Measurements from ENCODE around the gene ZNF76. TPM values are rescaled to one million over a fixed set of nuclear protein-coding genes. Genes with fewer than 3 reads are reported as not detected.
A peak's percentile ranks its signal among the peaks of the same experiment; 100 is the strongest.

The ZNF76 gene
- total and polyA plus RNA-seq, 2 donors (not counting 1 experiment from before 2014, with no cell fraction given): 96.9 to 145 TPM

DNA sequence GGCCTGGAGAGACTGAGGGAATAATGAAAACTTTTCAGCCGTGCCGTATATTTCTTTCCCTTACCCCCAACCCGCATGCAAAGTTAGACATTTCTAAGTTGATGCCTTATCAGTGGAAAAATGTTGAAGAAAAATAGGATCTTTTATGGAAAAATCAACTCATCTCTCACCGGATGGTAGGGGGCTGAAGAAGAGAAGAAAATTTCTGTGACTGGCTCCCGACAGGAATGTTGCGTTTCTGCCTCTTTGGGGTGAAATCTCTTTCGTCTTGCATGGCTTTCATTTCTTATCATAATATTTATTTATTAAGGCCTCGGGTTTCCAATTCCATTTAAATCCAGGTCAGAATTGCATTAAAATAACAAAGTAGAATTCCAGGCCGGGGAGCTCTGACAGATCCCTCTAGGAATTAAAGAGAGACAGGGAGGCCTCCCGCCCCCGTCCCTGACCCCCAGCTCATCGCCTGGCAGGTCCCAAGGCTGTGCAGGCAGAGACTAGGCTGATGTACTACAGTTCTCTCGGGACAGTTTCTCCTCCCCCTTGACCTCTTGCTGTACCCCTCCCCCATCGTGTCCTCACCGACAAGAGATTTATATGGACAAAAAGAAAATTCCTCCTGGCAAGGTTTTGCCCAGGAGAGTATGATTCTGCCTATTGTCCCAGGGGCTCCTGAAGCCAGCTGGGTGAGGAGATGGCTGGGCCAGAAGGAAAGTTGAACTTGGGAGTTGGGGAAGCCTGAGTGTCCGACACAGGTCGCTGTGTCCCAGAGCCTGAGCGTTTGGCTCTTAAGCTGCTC lies 44.5 kb upstream of the ZNF76 start:
- Histone ChIP-seq H4K20me1 (ENCODE audit: control insufficient read depth, insufficient read depth, low read length, poor library complexity, severe bottlenecking) (no peaks in the 10 kb centered on the region), H3K4me3 (ENCODE audit: control extremely low read depth in 1 of 5, extremely low read depth in 1 of 5, insufficient read depth in 1 of 5, low read depth in 2 of 5, low read length in 4 of 5) (no peak overlapping the region), H3K36me3 (replicated peaks in 1 of 2; ENCODE audit: control extremely low read depth in 1 of 2, control insufficient read depth in 1 of 2, extremely low read depth in 1 of 2, insufficient read depth in 2 of 2, low read length in 1 of 2) (no peaks in the 10 kb centered on the region), H3K27ac (ENCODE audit: low read length in 2 of 2) (no peak overlapping the region), H3K9me3 (ENCODE audit: control extremely low read depth in 1 of 3, control insufficient read depth in 2 of 3, insufficient read depth in 1 of 3, low read length in 2 of 3) (peaks cover 0 to 3% (median 0%) of the 10 kb centered on the region in 3 donors), H3K9ac (ENCODE audit: low read length) (no peak overlapping the region), H2AFZ (ENCODE audit: insufficient read depth, low read depth, low read length, poor library complexity, severe bottlenecking) (no peak overlapping the region), H3K4me1 (ENCODE audit: control insufficient read depth in 2 of 2, insufficient read depth in 2 of 2, low read length in 2 of 2) (peaks cover 10 to 15% of the 10 kb centered on the region in 2 donors), H3K4me2 (replicated peaks; ENCODE audit: low read depth, low read length, poor library complexity, severe bottlenecking) (peak overlapping the region; percentile 88), H3K79me2 (ENCODE audit: control insufficient read depth, insufficient read depth, low read length) (no peaks in the 10 kb centered on the region), H3K27me3 (replicated peaks in 1 of 4; ENCODE audit: control extremely low read depth in 1 of 4, control insufficient read depth in 3 of 4, insufficient read depth in 4 of 4, low read length in 3 of 4) (peaks cover 0 to 60% (median 28%) of the 10 kb centered on the region in 4 experiments)
- no peak for TF ChIP-seq EZH2 (IDR thresholded peaks at IDR 0.05; ENCODE audit: borderline replicate concordance, insufficient read depth, low read depth, low read length, poor library complexity, severe bottlenecking)
- TF ChIP-seq, protein P1, sequence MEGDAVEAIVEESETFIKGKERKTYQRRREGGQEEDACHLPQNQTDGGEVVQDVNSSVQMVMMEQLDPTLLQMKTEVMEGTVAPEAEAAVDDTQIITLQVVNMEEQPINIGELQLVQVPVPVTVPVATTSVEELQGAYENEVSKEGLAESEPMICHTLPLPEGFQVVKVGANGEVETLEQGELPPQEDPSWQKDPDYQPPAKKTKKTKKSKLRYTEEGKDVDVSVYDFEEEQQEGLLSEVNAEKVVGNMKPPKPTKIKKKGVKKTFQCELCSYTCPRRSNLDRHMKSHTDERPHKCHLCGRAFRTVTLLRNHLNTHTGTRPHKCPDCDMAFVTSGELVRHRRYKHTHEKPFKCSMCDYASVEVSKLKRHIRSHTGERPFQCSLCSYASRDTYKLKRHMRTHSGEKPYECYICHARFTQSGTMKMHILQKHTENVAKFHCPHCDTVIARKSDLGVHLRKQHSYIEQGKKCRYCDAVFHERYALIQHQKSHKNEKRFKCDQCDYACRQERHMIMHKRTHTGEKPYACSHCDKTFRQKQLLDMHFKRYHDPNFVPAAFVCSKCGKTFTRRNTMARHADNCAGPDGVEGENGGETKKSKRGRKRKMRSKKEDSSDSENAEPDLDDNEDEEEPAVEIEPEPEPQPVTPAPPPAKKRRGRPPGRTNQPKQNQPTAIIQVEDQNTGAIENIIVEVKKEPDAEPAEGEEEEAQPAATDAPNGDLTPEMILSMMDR (IDR thresholded peaks at IDR 0.05): no peak
- 82% methylated on average over 8 of the region's 18 CpGs for WGBS (ENCODE audit: insufficient coverage)
- Mint-ChIP-seq H3K4me1 (peaks cover 8% of the 10 kb centered on the region), H3K4me3 (peak overlapping the region; percentile 62), H3K27me3 (peaks cover 65% of the 10 kb centered on the region), H3K27ac (no peak overlapping the region), H3K9me3 (ENCODE audit: insufficient read depth) (no peaks in the 10 kb centered on the region)
- POLR2A ChIA-PET: no interaction called here
- DNase-seq (no peak), ATAC-seq (ENCODE audit: low read depth) (no peak)
- intact Hi-C loops (cut with micrococcal nuclease): no loop called here
- CTCF ChIA-PET: interaction anchor here (2.0 kb wide), 1 partner anchor 10 kb away, joined by 8 read pairs; no protein-coding TSS in a partner anchor

Data from B cell (primary cell).